ENCODE data around the gene BET1.

The BET1 gene

DNA sequence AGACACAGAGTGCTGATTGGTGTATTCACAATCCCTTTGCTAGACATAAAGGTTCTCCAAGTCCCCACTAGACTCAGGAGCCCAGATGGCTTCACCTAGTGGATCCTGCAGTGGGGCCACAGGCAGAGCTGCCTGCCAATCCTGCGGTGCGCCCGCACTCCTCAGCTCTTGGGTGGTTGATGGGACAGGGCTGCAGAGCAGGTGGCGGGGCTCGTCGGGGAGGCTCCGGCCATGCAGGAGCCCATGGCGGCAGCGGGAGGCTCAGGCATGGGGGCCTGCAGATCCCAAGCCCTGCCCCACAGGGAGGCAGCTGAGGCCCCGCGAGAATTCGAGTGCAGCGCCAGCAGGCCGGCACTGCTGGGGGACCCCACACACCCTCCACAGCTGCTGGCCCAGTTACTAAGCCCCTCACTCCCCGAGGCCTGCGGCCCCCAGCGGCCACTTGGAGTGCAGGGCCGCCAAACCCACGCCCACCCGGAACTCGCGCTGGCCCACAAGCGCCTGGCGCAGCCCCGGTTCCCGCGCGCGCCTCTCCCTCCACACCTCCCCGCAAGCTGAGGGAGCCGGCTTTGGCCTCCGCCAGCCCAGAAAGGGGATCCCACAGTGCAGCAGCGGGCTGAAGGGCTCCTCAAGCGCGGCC, 7.7 kb upstream of the BET1 start:
- DNase-seq, result no peak

DNA sequence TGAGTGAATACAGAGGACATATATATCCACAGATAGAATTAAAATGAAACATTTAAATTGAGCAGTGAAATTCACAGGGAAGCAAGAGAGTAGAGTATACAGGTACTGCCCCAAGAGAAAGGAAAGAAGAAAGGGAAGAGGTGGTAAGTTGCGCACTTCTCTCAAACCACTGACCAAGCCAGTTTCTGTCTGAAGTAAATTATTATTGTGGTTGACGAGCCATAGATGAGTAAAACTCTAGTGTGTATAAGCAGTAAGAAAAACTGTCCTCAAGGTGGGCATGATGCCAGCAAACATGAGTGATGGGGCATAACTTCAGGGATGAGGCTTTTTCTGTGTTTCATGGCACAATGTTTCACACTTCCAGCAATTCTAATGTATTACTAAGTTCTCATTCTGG, 4.4 kb upstream of the BET1 start:
- DNase-seq, result no peak

DNA sequence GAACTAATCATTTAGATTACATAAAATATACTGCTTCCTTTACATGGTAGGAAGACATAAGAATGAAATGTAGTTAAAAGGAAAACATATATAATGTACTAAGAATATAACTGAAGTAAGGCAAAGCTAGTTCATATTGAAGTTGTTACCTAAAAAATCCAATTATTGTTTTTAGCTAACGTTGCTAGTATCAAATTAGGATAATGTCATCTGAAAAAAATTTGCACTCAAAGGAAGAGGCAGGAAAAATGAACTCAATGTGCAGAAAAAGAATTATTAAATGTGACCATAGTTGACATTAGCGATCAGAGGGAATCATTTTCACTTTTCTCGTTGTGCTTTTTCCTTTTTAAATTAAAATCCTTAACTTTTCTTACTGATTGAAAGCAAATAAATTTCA, 1.6 kb upstream of the BET1 start:
- no peak for DNase-seq

DNA sequence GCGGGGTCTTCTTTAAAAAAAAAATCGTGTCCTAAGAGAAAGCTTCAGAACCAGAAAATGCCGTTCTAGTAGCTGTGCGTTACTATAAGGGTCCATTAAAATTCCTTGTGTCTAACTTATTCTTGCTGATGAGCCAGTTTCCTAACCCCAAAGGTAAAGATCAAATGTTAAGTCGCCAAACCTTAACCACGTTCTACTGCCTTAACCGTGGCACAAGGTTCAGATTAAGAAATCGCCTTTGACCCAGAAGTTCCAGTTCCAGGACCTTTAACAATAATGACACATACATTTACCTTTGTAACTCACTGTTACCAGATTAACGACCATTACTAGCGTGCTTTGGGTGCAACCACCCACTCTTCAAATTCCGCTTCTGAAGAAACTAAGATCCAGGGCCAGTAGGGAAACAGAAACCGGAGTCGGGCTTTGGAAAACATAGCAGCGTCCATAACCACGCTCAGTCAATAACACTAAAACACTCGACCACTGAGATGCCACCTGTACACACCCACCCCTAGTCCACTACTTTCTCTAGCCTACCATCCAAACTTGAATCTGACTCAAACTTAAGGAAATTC, 620 bp downstream of the BET1 start:
- DNase-seq, result peak; percentile 29 to 35

DNA sequence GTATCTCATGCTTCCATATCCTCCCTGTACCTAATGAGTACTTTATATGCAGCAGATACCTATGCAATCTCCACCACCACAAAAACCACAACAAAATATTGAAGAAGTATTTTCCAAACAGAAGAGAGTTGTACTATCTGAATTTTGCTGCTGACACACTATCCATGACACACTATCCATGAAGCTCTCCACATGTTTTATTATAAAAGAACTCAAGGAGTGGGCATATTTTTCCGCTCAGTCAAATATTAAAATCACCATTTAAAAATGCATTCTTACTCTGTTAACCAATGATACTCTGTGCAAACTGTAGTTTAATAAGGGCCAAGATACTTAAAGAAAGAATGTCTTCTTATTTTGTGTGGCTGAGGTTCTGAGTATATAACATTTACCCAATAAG, 2.8 kb downstream of the BET1 start:
- no peak for DNase-seq

DNA sequence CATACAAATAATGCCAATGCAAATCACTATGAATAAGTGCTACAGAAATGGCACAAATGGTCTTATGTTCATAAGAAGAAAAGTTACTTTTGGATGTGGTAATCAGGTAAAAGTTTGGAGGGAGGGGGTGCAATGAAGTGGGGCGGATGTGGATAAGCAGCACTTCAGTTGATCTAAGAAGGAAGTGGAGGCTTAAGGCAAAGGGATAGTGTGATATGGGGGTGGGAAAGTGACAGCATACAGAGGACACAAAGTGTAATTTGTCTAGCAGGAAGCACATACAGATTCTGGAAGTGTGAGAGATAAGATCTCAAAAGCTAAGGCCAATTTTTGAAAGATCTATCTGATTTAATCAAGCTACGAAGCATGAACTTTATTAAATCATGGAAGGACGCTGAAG, 6.3 kb downstream of the BET1 start:
- no peak for DNase-seq

DNA sequence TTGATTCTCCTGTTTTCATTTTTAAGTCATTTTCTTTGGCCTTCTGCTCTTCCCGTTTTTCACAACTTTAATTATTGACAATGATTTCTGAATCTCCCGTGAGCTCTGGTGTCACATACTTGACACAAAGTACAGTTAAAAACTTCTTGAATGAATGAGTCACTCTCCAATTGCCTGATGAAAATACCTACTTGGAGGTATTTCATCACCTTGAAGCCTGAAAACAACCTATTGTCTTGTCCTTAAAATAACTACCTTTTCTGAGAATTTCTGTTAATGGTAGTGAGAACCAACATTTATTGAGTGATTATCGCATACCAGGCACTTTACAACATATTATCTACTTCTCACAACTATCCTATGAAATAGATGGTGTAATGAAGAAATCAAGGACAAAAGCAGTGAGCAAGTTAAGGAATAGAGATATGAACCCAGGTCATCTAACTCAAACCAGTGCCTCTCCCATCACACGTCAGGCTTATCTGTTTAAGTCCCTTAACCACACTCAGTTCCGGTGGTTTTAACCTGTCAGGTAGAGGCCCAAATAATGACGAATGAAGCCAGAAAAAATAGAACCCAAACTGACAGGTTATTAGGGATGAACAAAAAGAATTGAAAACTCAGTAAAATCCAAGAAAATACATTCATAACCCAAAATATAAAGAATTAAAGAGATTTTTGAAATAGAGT, 11.6 kb downstream of the BET1 start:
- no peak for DNase-seq

DNA sequence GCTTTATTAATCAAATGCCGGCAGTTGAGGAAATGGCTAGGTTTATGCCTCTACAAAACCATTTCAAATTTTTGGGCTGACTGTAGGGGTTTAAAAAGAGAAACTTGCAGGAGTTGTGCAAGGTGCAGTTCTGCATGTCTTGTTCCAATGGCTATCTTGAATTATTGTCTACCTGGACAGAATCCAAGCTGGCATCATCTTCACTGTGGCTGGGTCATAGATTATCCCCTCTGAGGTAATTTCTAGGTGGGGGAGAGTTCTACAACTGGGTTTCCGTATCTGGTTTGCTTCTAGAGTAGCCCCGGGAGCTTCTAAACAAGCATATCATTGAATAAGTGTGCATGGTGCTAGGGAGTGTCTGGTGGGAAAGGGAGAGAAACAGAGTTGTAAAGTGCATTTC, 16.9 kb downstream of the BET1 start:
- DNase-seq, result no peak

DNA sequence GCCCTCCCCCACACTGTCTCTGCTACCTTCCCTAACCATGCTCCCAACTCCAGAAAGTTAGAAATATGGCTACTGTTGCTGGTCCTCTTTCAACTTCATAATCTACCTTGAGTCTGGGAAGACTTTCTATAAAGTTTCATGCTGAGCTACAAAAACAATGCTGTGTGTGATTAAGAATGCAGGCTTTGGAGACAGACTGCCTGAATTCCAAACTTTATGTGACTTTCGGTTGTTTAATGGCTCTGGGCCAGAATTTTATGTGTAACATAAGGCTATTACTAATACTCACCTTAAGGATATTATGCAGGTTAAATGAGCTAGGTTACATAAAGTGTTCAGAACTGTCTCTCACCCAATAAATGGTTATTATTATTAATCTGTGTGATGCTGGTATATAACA, 19.1 kb downstream of the BET1 start:
- no peak for DNase-seq

DNA sequence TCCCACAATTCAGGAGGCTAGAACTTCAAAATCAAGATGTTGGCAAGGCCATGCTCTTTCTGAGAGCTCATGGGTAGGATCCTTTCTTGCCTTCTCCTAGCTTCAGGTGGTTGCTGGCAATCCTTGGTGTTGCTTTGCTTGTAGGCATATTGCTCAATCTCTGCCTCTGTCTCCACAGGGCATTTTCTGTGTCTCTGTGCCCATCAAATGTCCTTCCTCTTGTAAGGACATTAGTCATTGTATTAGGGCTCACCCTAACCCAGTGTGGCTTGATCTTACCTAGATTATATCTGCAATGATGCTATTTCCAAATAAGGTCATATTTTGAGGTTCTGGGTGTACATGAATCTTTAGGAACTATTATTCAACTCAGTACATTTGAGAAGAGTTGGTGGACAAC, 20.1 kb downstream of the BET1 start:
- no peak for DNase-seq

DNA sequence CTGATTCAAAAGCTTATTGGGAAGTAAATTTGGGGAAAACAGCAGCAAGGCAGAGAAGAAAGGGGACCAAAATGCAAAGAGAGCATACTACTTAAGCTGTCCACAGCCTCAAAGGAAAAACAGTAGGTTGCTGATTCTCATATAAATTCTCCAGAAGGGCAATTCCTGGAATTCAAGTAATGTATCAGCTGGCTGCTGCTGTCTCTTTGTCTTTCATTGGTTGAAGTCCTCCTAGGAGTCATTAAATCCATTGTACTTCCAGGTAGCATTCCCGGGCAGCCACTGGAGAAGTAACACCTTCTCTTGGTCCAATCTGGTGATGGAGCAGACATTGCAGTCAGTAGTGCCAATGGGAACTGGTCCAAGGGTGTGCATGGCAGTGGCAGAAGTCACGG, 22.7 kb downstream of the BET1 start:
- no peak for DNase-seq

DNA sequence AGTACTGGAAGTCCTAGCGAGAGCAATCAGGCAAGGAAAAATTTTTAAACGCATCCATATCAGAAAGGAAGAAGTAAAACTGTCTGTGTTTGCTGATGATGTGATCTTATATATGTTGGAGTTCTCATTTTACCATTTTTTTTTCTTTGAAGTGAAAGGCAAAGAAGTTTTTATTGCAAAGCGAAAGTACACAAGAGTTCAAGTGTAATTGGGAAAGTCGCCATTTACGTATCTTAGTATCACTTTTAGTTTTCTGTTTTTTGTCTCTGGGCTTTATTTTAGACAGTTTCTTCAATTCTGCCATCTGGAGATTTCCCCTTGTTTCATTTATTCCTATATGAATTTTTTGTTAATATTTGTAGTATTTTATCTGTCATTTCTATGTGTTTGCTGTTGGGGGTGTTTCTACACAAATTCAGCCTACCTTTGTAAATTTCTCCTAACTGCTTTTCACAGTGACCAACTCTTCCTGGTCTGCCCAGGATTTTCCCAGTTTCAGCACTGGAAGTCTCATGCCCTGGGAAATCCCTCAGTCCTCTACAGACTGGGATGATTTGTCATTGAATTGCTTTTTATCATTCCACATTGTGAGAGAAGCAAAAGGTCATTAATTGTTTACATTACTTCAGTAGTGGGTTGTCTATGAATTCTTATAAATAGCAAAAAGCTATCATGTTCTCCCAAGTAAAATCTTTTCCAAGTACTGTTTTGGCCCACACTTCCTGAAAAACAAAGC, 23.2 kb downstream of the BET1 start:
- no peak for DNase-seq

DNA sequence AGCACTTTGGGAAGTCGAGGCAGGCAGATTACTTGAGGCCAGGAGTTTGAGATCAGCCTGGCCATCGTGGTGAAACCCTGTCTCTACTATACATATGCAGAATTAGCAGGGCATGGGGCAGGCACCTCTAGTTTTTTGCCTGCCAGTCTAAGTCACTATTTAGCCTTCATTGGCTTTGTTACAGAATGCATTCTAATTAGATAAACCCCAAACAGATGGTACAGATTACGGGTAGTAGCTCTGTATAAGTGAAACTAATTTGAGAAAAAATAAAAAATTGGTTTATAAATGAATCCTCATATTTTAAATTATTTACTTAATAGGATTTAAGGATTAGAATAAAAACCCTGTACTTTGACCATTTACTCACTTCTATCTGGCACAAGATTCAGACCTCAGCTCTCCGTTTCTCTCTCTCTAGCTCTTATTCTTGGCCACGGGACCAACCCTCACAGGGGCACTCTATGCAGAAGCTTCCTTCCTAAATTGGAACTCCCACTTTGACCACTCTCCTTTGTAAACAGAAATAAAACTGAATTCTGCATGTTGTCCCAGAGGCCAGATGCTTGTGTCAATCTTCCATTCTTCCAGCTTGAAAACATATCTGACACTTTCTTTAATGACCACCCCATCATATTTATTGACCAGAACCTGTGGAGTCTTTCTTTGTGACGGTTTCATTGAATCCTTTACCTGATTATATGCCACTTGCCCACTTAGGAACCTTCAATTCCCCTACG, 26.8 kb downstream of the BET1 start:
- no peak for DNase-seq

DNA sequence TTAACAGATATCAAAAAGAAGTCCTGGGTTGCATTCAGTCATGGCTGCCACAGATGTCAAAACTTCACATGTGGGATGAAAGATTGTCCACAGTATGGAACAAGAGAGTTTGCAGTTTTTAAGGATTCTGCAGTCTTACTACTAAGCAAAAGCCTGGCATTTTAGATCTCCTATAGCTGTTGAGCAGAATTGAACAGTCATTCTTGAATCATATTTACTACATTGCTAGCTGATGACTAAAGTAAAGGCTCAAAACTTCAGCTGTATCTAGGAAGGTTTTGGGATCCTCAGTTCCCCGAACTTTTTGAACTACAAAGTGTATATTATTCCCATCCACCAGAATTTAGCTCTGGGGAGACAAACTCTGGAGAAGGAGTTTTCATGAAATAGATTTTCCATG, 31.0 kb downstream of the BET1 start:
- no peak for DNase-seq

DNA sequence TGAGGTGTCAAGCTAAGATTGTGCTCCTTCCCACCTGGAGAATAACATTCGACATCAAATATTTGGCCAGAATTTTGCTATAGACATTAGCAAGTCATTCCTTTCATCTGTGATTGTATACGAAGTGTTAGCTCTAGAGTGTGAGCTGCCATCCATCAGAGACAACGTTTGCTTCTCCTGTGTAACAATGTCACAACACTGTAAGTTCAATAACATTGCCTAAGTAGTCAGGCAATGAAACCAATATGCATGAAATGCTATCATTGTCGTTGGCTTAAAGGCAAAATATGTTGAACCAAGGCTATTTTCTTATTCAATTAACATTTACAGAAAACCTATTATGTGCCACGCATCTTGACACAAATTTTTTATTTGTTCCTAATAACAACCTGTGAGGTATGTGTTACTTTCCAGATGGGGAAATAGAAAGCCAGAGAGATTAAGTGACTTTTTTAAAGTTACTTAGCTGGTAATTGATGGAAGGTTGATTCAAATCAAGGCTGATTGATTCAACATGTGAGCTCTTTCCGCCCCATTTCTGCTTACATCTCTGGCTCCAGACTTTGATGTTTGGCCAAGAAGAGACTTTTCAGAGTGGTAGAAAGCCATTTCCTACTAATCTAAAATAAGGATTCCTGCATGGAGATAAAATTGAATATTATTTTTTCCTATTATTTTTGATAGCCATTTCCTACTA, 32.0 kb downstream of the BET1 start:
- no peak for DNase-seq

DNA sequence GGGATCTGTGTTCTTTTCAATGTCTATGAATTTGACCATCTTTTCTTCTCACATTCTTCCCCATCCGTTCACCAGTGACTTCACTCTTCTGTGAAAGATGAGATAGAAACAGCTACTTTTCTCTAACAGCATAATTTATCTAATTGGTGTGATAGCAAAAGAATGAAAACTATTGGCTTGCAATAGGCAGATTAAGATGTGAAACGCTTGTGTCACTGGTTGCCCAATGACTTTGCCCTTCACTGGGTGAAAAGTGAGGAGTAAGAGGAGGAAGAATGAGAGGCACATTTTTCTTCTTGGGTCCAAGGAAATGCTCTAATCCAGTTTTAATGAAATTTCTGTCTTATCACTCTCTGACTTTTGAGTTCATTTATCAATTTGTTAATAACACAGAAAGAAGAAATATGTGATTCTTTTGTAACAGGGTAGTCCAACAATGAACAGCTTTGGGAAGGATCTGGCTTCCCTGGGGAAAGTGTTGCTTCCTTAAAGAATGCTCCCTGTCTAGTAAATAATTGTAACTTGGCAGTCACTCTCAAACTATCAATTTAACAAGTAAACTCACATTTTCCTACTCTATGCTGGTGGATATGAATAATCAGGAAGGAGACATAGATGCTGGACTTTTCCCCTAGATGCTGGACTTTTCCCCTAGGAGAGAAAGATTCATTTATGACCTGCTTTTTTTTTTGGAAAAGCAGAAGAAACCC, 35.1 kb downstream of the BET1 start:
- DNase-seq, result no peak

DNA sequence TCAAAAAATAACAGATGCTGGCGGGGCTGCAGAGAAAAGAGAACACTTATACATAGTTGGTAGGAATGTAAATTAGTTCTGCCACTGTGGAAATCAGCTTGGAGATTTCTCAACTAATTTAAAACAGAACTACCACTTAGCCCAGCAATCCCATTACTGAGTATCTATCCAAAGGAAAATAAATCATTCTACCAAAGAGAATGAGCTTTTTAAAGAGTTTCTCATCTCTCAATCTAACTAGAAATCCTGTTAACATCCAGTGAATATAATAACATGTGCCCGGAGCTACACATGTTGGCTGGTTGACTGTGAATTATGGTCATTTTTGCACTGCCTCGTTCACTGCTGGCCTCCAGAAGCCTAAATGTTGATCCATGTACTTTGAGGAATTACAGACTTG, 39.3 kb downstream of the BET1 start:
- DNase-seq, result no peak

DNA sequence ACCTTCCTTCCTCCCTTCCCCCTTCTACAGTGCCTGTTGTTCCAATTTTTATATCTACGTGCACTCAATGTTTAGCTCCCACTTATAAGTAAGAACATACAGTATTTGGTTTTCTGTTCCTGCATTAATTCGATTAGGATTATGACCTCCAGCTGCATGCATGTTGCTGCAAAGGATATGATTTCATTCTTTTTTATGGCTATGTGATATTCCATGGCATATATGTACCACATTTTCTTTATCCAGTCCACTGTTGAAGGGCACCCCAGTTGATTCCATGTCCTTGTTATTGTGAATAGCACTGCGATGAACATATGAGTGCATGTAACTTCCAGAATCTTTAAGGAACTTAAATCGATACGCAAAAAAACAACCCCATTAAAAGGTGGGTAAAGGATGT, 39.9 kb downstream of the BET1 start:
- DNase-seq, result no peak

DNA sequence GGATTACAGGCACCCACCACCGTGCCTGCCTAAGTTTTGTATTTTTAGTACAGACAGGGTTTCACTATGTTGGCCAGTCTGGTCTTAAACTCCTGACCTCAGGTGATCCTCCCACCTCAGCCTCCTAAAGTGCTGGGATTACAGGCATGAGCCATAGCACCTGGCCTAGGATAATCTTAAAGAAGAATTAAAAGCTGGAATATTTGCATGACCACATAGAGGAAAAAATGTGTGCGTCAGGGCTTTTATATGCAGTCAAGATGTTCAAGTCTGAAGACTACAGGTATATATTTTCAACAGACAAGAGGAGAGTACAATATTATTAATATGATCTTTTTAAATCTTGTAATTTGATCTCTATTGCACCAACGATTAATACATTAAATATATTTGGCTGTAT, 43.2 kb downstream of the BET1 start:
- DNase-seq, result no peak

DNA sequence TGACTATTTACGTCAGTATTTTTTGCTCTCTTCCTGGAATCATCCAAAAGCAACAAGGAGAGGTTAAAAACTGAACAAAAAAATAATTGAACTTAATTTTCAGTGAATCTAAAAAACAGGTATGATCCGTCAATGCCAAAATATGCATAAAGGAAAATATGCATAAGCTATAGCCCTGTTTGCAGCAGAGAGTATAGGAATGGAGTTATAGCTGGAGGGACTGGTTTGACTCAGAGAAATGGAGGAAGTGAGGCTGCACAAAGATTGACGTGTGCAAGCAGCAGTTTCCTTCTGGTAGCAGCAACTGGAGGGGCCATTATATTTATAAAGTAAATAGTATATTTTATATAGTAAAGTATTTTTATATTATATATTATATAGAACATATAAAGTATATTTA, 45.5 kb downstream of the BET1 start:
- DNase-seq, result no peak

DNA sequence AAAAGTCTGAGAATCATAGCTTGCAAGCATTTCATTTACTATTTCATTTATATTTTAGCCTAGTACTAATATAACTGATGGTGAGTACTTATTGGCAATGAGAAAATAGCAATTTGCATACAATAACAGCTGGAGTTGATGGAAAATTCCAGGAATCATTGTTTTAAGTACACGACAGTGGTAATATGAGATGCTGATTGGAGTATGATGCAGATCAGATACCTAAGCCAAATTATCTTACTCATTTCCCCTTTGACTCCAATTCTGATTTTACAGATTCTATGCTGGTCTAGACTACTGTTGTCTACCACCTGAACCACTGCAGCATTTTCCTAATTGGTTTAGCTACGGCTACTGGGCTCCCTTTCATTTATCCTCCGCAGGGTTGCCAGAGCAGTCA, 45.9 kb downstream of the BET1 start:
- no peak for DNase-seq

DNA sequence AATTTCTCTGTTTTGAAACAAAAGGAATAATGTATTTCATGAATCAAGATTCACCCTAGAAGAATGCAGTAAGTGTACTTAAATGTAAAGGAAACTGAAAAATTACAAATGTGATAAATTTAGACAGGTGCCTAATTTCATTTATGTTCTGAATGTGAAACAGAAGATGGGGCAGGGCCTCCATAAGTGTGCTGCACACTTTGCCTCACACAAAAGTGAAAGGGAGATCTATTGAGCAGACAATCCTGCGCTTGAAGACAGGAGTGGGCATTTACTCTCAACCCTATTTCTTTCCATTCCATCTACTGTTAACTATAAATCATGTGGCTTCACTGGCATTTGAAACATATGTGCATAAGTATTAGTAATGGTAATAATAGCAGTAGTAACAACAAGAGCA, 46.4 kb downstream of the BET1 start:
- DNase-seq, result no peak
